RWPE1 (cell line): ENCODE data around the gene FZD2.
"Not testable (repeated sequence)": the region's sequence is repeated elsewhere in the genome, so short reads cannot be mapped to it uniquely, and the experiment has no call there.

Source experiments
- CTCF ChIA-PET: fragments of 350-600 bp; sonication (Branson Sonifier 250); formaldehyde crosslinking; extraction: SDS; loops from one replicate; lab custom pipeline; 2021; lab: Yijun Ruan, JAX
- POLR2A ChIA-PET: fragments of 400-600 bp; formaldehyde crosslinking; extraction: SDS; loops from one replicate; lab custom pipeline; 2020; ENCODE audit warnings: antibody characterized with exemption; ENCODE audit not compliant: low non-redundant PET; lab: Yijun Ruan, JAX
- DNase-seq: peaks from one replicate; pipeline ENCODE4 v3.0.0; 2012; ENCODE audit warnings: low spot score
- H3K27ac ChIP-seq: fragments of 450-650 bp; 2 replicates; pipeline ENCODE4 v1.5.1; 2017
- TF ChIP-seq, protein P1 (sequence below): fragments of 450-650 bp; conservative IDR thresholded peaks from 2 replicates; pipeline ENCODE4 v1.5.1; 2017; ENCODE audit warnings: low read depth, mild to moderate bottlenecking

The FZD2 gene

GRCh38 chr17:44559634-44560554, 2.6 kb downstream of the FZD2 start:
- POLR2A ChIA-PET: no interaction called here
- CTCF ChIA-PET: no interaction called here
- H3K27ac ChIP-seq: no peak overlapping the region
- TF ChIP-seq, protein P1, sequence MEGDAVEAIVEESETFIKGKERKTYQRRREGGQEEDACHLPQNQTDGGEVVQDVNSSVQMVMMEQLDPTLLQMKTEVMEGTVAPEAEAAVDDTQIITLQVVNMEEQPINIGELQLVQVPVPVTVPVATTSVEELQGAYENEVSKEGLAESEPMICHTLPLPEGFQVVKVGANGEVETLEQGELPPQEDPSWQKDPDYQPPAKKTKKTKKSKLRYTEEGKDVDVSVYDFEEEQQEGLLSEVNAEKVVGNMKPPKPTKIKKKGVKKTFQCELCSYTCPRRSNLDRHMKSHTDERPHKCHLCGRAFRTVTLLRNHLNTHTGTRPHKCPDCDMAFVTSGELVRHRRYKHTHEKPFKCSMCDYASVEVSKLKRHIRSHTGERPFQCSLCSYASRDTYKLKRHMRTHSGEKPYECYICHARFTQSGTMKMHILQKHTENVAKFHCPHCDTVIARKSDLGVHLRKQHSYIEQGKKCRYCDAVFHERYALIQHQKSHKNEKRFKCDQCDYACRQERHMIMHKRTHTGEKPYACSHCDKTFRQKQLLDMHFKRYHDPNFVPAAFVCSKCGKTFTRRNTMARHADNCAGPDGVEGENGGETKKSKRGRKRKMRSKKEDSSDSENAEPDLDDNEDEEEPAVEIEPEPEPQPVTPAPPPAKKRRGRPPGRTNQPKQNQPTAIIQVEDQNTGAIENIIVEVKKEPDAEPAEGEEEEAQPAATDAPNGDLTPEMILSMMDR: no peak
- DNase-seq: no peak

GRCh38 chr17:44561237-44561623, 3.9 kb downstream of the FZD2 start:
- ChIA-PET CTCF (interaction anchor here (0.6 kb wide), 1 partner anchor 35 kb away, joined by 7 read pairs; no protein-coding TSS in a partner anchor), POLR2A (no interaction called here)

DNA sequence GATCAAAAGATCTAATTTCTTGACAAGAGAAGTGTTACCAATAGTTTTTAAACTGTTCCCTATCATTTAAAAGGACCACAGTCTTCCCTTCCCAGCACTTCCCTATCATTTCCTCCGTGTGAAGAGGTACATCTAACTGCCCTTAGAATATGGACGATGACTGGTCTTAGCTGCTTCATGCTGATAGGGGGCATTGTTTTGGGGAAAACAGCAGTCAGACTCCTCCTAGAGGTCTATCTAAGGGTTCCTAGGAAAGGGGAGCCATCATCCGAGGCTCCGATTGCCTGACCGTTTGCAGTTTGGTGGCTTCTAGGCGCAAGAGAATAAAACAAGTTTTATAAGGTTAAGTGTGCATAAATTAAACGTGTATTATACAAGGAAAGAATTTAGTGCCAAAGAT, 7.1 kb downstream of the FZD2 start:
- H3K27ac ChIP-seq: no peak overlapping the region
- ChIA-PET CTCF (no interaction called here), POLR2A (no interaction called here)
- DNase-seq: no peak
- TF ChIP-seq, protein P1: no peak

More at GRCh38 chr17:44561237-44561623, 3.9 kb downstream of the FZD2 start:
- TF ChIP-seq, protein P1: no peak
- H3K27ac ChIP-seq: no peak overlapping the region
- no peak for DNase-seq

DNA sequence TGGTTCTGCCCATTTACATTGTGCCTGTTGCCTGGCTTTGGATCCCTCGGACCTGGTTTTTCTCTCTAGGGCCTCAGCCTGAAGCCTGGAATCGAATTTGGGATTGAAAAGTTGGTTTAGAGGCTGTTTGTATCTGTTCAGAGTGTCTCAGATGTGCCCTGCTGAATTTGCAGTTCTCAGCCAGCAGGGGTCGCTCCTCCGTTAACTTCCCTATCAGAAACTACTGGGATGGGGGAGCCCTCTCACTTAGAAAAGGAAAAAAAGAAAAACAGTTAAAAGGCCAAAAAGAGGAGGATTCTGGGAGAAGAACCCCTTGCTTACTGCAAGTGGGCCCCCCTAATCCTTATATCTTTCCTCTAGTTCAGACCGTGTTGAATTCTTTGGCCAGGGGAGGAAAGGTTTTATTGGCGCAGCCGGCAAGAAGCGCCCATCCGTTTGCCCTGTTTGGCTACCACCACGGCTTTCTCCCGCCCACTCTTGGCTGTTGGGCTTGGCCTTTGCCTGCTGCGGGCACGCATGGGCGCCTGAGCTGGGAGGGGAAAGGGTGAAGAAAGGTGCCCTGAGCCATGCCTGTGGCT, 8.7 kb downstream of the FZD2 start:
- no peak for DNase-seq
- ChIA-PET CTCF (no interaction called here), POLR2A (no interaction called here)
- H3K27ac ChIP-seq: no peak overlapping the region
- TF ChIP-seq, protein P1: peak; percentile 20; the same call in 1 of the 2 replicates

- POLR2A ChIA-PET, H3K27ac ChIP-seq, DNase-seq: not testable (repeated sequence)
- CTCF ChIA-PET: interaction anchor here (0.6 kb wide), 2 partner anchors 11 to 75 kb away, joined by 3 read pairs; no protein-coding TSS in a partner anchor
Observed at GRCh38 chr17:44568311-44568944, 11.1 kb downstream of the FZD2 start.

DNA sequence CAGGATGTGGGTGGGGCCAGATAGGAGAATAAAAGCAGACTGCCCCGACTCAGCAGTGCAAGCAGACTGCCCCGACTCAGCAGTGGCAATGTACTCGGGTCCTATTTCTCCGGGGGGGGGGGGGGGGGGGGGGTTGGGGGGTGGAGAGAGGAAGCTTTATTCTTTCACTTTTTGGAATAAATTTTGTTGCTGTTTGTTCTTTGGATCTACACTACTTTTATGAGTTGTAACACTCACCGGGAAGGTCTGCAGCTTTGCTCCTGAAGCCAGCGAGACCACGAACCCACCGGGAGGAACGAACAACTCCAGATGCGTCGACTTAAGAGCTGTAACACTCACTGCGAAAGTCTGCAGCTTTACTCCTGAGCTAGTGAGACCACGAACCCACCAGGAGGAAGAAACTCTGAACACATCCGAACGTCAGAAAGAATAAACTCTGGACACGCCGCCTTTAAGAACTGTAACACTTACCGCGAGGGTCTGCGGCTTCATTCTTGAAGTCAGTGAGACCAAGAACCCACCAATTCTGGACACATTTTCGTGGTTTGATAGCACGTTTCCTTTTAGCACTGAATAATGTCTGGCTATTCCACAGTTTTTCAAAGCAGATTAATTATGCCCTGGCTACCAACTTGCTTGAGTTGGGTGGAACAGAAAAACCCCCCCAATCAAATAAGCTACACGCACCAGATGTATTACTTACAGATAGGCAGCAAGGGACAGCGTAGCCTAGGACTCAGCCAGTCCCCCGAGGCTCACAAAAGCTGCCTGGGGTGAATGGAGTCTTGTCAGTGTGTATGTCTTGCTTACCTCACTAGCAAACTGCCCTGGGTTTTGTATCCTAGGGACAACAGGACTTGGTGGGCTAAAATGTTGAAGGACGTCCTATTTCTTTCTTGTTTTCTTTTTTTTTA, 11.9 kb downstream of the FZD2 start:
- no peak overlapping the region for H3K27ac ChIP-seq
- TF ChIP-seq, protein P1: no peak
- CTCF ChIA-PET: interaction anchor here (0.6 kb wide), 2 partner anchors 10 to 156 kb away, joined by 3 read pairs; no protein-coding TSS in a partner anchor
- POLR2A ChIA-PET: interaction anchor here (0.5 kb wide), 1 partner anchor 325 kb away, joined by 3 read pairs; no protein-coding TSS in a partner anchor
- DNase-seq: no peak
